ENCODE results near the gene PDE4D.

Gene PDE4D

GRCh38 chr5:59756373-59757035 is 137.0 kb downstream of the PDE4D start:
- TF ChIP-seq SIN3A (IDR thresholded peaks at IDR 0.05; ENCODE audit: borderline replicate concordance, insufficient read depth, low read length) (no peak), FOXP2 (optimal IDR thresholded peaks at IDR 0.05; ENCODE audit: borderline replicate concordance, extremely low read depth, extremely low read length, insufficient read depth) (no peak), TAF1 (IDR thresholded peaks at IDR 0.05; ENCODE audit: borderline replicate concordance, insufficient read depth, low read length) (no peak), POLR2AphosphoS5 (IDR thresholded peaks at IDR 0.05; ENCODE audit: low read depth, low read length) (no peak), REST (IDR thresholded peaks at IDR 0.05; ENCODE audit: insufficient read depth in 1 of 2, low read depth in 2 of 2, low read length in 2 of 2) (no peak)

GRCh38 chr5:59755476-59755875 is 138.1 kb downstream of the PDE4D start:
- TF ChIP-seq FOXP2 (optimal IDR thresholded peaks at IDR 0.05; ENCODE audit: borderline replicate concordance, extremely low read depth, extremely low read length, insufficient read depth) (no peak), TAF1 (IDR thresholded peaks at IDR 0.05; ENCODE audit: borderline replicate concordance, insufficient read depth, low read length) (no peak), POLR2AphosphoS5 (IDR thresholded peaks at IDR 0.05; ENCODE audit: low read depth, low read length) (no peak), REST (IDR thresholded peaks at IDR 0.05; ENCODE audit: insufficient read depth in 1 of 2, low read depth in 2 of 2, low read length in 2 of 2) (no peak), SIN3A (IDR thresholded peaks at IDR 0.05; ENCODE audit: borderline replicate concordance, insufficient read depth, low read length) (no peak)

- TF ChIP-seq REST (IDR thresholded peaks at IDR 0.05; ENCODE audit: insufficient read depth in 1 of 2, low read depth in 2 of 2, low read length in 2 of 2) (no peak), TAF1 (IDR thresholded peaks at IDR 0.05; ENCODE audit: borderline replicate concordance, insufficient read depth, low read length) (no peak), SIN3A (IDR thresholded peaks at IDR 0.05; ENCODE audit: borderline replicate concordance, insufficient read depth, low read length) (no peak), POLR2AphosphoS5 (IDR thresholded peaks at IDR 0.05; ENCODE audit: low read depth, low read length) (no peak), FOXP2 (optimal IDR thresholded peaks at IDR 0.05; ENCODE audit: borderline replicate concordance, extremely low read depth, extremely low read length, insufficient read depth) (no peak)
Measured at GRCh38 chr5:59753599-59753998, 139.9 kb downstream of the PDE4D start.

- TF ChIP-seq REST (IDR thresholded peaks at IDR 0.05; ENCODE audit: insufficient read depth in 1 of 2, low read depth in 2 of 2, low read length in 2 of 2) (no peak), POLR2AphosphoS5 (IDR thresholded peaks at IDR 0.05; ENCODE audit: low read depth, low read length) (no peak), FOXP2 (optimal IDR thresholded peaks at IDR 0.05; ENCODE audit: borderline replicate concordance, extremely low read depth, extremely low read length, insufficient read depth) (no peak), SIN3A (IDR thresholded peaks at IDR 0.05; ENCODE audit: borderline replicate concordance, insufficient read depth, low read length) (no peak), TAF1 (IDR thresholded peaks at IDR 0.05; ENCODE audit: borderline replicate concordance, insufficient read depth, low read length) (no peak)
Measured at GRCh38 chr5:59749782-59750520, 143.6 kb downstream of the PDE4D start.
